MM.1S (cell line): ENCODE measurements around the gene PXMP4.

ENCODE experiments used
- EZH2 ChIP-seq: fragments of 300-600 bp; sonication (generic); optimal IDR thresholded peaks from 2 replicates; pipeline ENCODE3; 2017; ENCODE audit warnings: low read depth, mild to moderate bottlenecking, antibody characterized with exemption, low read length, mixed read lengths
- EZH2phosphoT487 ChIP-seq: fragments of 300-600 bp; sonication (generic); IDR thresholded peaks from 2 replicates; pipeline ENCODE4 v1.6.1; 2018; ENCODE audit warnings: antibody characterized with exemption, low read length
- TF ChIP-seq, protein P1 (sequence below): fragments of 300-600 bp; sonication (generic); IDR thresholded peaks from 2 replicates; pipeline ENCODE4 v1.5.1; 2016; ENCODE audit warnings: antibody characterized with exemption, low read length, mixed read lengths

DNA sequence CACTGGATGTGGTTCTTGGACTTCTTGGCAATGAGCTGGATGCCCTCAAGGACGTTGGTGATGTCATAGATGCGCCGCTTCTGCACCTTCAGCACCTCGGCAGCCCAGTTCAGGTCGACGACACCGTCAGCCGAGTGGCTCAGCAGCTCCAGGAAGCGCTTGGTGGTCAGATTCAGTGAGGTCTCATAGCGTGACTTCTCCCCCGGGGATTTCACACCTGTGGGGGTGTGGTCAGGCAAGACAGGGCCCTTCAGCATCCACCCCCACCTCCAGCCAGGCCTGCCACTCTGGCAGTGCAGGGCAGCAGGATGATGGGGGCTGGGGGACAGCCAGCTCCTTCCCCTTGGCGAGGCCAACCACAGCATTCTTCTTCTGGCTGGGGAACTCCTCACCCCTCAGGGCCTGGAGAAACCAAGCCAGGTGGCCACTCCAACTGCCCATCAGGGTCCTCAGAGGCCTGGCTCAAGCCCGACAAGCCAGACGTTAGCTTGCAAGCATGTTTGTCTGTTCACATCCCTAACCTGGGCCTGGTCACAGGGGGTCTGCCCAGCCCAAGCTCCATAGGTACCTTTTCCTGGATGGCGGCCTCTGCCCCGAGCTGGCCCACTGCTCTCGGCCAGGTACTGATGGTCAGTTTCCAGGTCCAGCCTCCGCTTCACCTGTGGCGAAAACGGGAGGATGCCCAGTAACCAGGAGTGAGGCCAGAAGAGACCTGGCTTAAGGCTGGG lies 40.2 kb downstream of the PXMP4 start:
- TF ChIP-seq, protein P1, sequence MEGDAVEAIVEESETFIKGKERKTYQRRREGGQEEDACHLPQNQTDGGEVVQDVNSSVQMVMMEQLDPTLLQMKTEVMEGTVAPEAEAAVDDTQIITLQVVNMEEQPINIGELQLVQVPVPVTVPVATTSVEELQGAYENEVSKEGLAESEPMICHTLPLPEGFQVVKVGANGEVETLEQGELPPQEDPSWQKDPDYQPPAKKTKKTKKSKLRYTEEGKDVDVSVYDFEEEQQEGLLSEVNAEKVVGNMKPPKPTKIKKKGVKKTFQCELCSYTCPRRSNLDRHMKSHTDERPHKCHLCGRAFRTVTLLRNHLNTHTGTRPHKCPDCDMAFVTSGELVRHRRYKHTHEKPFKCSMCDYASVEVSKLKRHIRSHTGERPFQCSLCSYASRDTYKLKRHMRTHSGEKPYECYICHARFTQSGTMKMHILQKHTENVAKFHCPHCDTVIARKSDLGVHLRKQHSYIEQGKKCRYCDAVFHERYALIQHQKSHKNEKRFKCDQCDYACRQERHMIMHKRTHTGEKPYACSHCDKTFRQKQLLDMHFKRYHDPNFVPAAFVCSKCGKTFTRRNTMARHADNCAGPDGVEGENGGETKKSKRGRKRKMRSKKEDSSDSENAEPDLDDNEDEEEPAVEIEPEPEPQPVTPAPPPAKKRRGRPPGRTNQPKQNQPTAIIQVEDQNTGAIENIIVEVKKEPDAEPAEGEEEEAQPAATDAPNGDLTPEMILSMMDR: no peak
- TF ChIP-seq EZH2: no peak
- no peak for TF ChIP-seq EZH2phosphoT487
